GM19351 (cell line): ENCODE measurements around the gene EIF6.

Experiments used
- ATAC-seq: cut with Tn5 transposase; IDR thresholded peaks from one replicate; pipeline ENCODE4 v1.9.1; 2021; ENCODE audit warnings: mild to moderate bottlenecking, moderate library complexity; ENCODE audit not compliant: unreplicated experiment

The EIF6 gene

GRCh38 chr20:35295674-35296073 is 11.1 kb upstream of the EIF6 start:
- ATAC-seq = no peak

- no peak for ATAC-seq
Measured at GRCh38 chr20:35295058-35295457, 10.5 kb upstream of the EIF6 start.

GRCh38 chr20:35294293-35294685 is 9.7 kb upstream of the EIF6 start:
- no peak for ATAC-seq

GRCh38 chr20:35293303-35294292 is 9.0 kb upstream of the EIF6 start:
- ATAC-seq = no peak

- ATAC-seq = no peak
Measured at GRCh38 chr20:35292504-35293285, 8.1 kb upstream of the EIF6 start.

GRCh38 chr20:35291654-35292503 is 7.3 kb upstream of the EIF6 start, which contains the start of gene FAM83C:
FAM83C (minus strand) TSS chr20:35292425; CDS start chr20:35292304, 121 bp downstream.
- ATAC-seq = no peak

GRCh38 chr20:35290887-35291417 is 6.4 kb upstream of the EIF6 start:
- no peak for ATAC-seq

- ATAC-seq = no peak
Measured at GRCh38 chr20:35290186-35290886, 5.8 kb upstream of the EIF6 start.

- ATAC-seq = no peak
Measured at GRCh38 chr20:35288325-35289060, 3.9 kb upstream of the EIF6 start.

- ATAC-seq = no peak
Measured at GRCh38 chr20:35287509-35288324, 3.1 kb upstream of the EIF6 start.

GRCh38 chr20:35286899-35287508 is 2.4 kb upstream of the EIF6 start:
- ATAC-seq = no peak

- no peak for ATAC-seq
Measured at GRCh38 chr20:35286077-35286898, 1.7 kb upstream of the EIF6 start.

GRCh38 chr20:35285806-35286076 is 1.2 kb upstream of the EIF6 start:
- no peak for ATAC-seq

GRCh38 chr20:35284992-35285805 is 627 bp upstream of the EIF6 start:
- ATAC-seq = no peak

GRCh38 chr20:35283441-35284266 is 918 bp downstream of the EIF6 start:
- ATAC-seq = peak; percentile 11
